ENCODE measurements around the gene DUSP12. TPM values are rescaled to one million over a fixed set of nuclear protein-coding genes. Genes with fewer than 3 reads are reported as not detected.

The DUSP12 gene
- total RNA-seq, 1 experiment from 2014 or later: 23.6 TPM

DNA sequence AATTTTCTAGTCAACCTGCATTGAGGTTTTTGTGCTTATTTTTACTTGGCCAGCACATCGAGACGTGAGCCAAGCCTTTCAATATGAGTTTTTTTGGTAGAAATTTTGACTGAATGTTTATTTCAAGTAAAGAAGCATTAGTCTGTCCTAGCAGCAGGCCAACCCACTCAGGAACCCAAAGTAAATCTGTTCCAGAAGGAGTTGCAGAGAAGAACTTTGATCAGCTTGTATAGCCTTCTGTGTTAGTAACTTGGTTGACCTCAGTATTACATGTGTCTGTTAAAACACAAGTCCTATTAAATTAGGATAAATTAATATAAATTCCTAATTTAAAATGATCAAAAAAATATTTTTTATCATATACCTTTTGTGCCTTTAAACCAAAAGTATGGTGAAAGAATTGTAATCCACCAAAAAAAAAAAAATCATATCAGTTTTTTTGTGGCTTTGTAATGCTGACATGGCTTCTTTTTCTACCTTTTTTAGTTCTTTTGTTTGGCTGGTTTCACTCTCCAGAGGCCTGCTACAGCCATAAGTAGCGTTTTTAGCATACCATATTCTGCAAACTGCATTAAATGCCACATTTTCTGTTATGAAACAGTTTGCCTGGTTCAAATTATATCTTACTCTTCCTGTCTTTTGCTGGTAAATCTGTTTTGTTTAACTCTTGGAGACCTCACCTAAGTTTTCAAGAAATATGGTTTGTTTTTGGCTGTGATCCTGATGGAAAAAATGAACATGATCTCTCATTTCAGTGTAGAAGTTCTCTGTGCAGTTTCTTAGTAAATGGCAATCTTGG is 56.0 kb downstream of the DUSP12 start:
- Histone ChIP-seq H2AFZ (no peak overlapping the region), H4K20me1 (ENCODE audit: insufficient read depth) (no peaks in the 10 kb centered on the region), H3K36me3 (ENCODE audit: low read depth) (peaks cover 15% of the 10 kb centered on the region; the same call in 1 of the 2 replicates), H3K79me2 (ENCODE audit: low read depth) (no peaks in the 10 kb centered on the region), H3K9me2 (ENCODE audit: insufficient read depth) (no peaks in the 10 kb centered on the region), H3K27ac (no peak overlapping the region), H3K4me1 (replicated peaks; ENCODE audit: insufficient read depth) (no peaks in the 10 kb centered on the region), H3F3A (ENCODE audit: insufficient read depth, low read depth) (no peaks in the 10 kb centered on the region), H3K4me2 (no peak overlapping the region), H3K9me3 (ENCODE audit: insufficient read depth, low read depth) (no peaks in the 10 kb centered on the region), H3K4me3 (no peak overlapping the region), H3K27me3 (ENCODE audit: insufficient read depth, low read depth) (no peaks in the 10 kb centered on the region)
- ChIA-PET CTCF (no interaction called here), POLR2A (ENCODE audit: unreplicated experiment) (no interaction called here)
- TF ChIP-seq, protein P1, sequence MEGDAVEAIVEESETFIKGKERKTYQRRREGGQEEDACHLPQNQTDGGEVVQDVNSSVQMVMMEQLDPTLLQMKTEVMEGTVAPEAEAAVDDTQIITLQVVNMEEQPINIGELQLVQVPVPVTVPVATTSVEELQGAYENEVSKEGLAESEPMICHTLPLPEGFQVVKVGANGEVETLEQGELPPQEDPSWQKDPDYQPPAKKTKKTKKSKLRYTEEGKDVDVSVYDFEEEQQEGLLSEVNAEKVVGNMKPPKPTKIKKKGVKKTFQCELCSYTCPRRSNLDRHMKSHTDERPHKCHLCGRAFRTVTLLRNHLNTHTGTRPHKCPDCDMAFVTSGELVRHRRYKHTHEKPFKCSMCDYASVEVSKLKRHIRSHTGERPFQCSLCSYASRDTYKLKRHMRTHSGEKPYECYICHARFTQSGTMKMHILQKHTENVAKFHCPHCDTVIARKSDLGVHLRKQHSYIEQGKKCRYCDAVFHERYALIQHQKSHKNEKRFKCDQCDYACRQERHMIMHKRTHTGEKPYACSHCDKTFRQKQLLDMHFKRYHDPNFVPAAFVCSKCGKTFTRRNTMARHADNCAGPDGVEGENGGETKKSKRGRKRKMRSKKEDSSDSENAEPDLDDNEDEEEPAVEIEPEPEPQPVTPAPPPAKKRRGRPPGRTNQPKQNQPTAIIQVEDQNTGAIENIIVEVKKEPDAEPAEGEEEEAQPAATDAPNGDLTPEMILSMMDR (conservative IDR thresholded peaks at IDR 0.05): no peak
- no peak for TF ChIP-seq EZH2 (IDR thresholded peaks at IDR 0.05; ENCODE audit: low read depth)
- no peak for DNase-seq
- intact Hi-C loops (cut with micrococcal nuclease; ENCODE audit: unreplicated experiment): loop anchor here (2.0 kb wide), 1 partner anchor 19 kb away; no protein-coding TSS in a partner anchor
- BruUV-seq (replicated peaks): no TSS peak

Other genes with a start within 250 kb of the DUSP12 start
- gene FCGR2A, start 244.3 kb upstream of the DUSP12 start, total RNA-seq (2021): 0.57 TPM in 1 of 2 replicates, not detected in the other
- 0.28 and 0.30 TPM in 2 replicates for gene HSPA6, start 225.2 kb upstream of the DUSP12 start, total RNA-seq (2021)
- not detected in 2 replicates for gene FCGR3A, start 200.0 kb upstream of the DUSP12 start, total RNA-seq (2021)
- gene FCGR3B, start 118.6 kb upstream of the DUSP12 start, total RNA-seq (2021): not detected in 2 replicates
- not detected in 2 replicates for gene FCGR2B, start 86.6 kb upstream of the DUSP12 start, total RNA-seq (2021)
- gene FCRLA, start 42.6 kb upstream of the DUSP12 start, total RNA-seq (2021): 0.20 TPM in 1 of 2 replicates, not detected in the other
- 1.0 and 1.5 TPM in 2 replicates for gene FCRLB, start 28.2 kb upstream of the DUSP12 start, total RNA-seq (2021)
- gene ATF6, start 16.5 kb downstream of the DUSP12 start, total RNA-seq (2021): 14.6 and 19.5 TPM in 2 replicates

Measured in PC-9 (cell line).